ENCODE data around the gene NUP205.

- TF ChIP-seq CTCF (IDR thresholded peaks at IDR 0.05) (no peak), EZH2 (IDR thresholded peaks at IDR 0.05) (no peak), EZH2phosphoT487 (IDR thresholded peaks at IDR 0.05) (no peak)
These were observed 87.0 kb downstream of the NUP205 start for GRCh38 chr7:135644729-135645128.

Measured in neural progenitor cell (in vitro differentiated cells).